WTC11 (cell line): ENCODE results near the gene ZNF607. TPM values are rescaled to one million over a fixed set of nuclear protein-coding genes. Genes with fewer than 3 reads are reported as not detected.

Experiments
- ATAC-seq: fragments of 200-7000 bp; cut with Tn5 transposase; 2 replicates; pipeline ENCODE4 v1.10.0; 2021; ENCODE audit warnings: mild to moderate bottlenecking, moderate library complexity
- CTCF ChIA-PET: fragments of 300-600 bp; sonication (Branson Sonifier 250); formaldehyde crosslinking; loops from one replicate; lab custom pipeline; 2021; ENCODE audit warnings: antibody characterized with exemption; lab: Charles Lee
- POLR2A ChIA-PET: fragments of 350-600 bp; sonication (Branson Sonifier 250); formaldehyde crosslinking; loops from one replicate; lab custom pipeline; 2021; ENCODE audit warnings: antibody characterized with exemption; lab: Charles Lee
- DNase-seq: peaks from one replicate; pipeline ENCODE4 v3.0.0; 2021; ENCODE audit warnings: low spot score
- H3K27ac Mint-ChIP-seq: 2 replicates; pipeline ENCODE4 v1.8.0; 2021; ENCODE audit warnings: mixed read lengths
- H3K27me3 Mint-ChIP-seq: 2 replicates; pipeline ENCODE4 v1.8.0; 2021; ENCODE audit warnings: low read depth, mild to moderate bottlenecking, moderate library complexity, mixed read lengths
- H3K36me3 Mint-ChIP-seq: 2 replicates; pipeline ENCODE4 v1.8.0; 2021; ENCODE audit warnings: mixed read lengths
- H3K4me1 Mint-ChIP-seq: 2 replicates; pipeline ENCODE4 v1.8.0; 2022; ENCODE audit warnings: mixed read lengths
- H3K4me3 Mint-ChIP-seq: 2 replicates; pipeline ENCODE4 v1.8.0; 2021; ENCODE audit warnings: mild to moderate bottlenecking, moderate library complexity, mixed read lengths
- H3K9me3 Mint-ChIP-seq: 2 replicates; pipeline ENCODE4 v1.8.0; 2021; ENCODE audit warnings: mixed read lengths
- CBFB ChIP-seq: sonication (generic); formaldehyde crosslinking; IDR thresholded peaks from 2 replicates; pipeline ENCODE4 v1.8.1; 2022; ENCODE audit warnings: mild to moderate bottlenecking, low read depth, missing genetic modification reagents
- EMX1 ChIP-seq: fragments of 250-450 bp; sonication (Bioruptor Pico); IDR thresholded peaks from 2 replicates; pipeline ENCODE4 v1.8.0; 2021; ENCODE audit warnings: mild to moderate bottlenecking
- FOXP1 ChIP-seq: sonication (generic); formaldehyde crosslinking; IDR thresholded peaks from 2 replicates; pipeline ENCODE4 v1.8.0; 2022; ENCODE audit warnings: missing genetic modification reagents, mild to moderate bottlenecking, moderate library complexity, borderline replicate concordance
- GABPB1 ChIP-seq: sonication (generic); formaldehyde crosslinking; IDR thresholded peaks from 2 replicates; pipeline ENCODE4 v1.8.1; 2023; ENCODE audit warnings: mild to moderate bottlenecking, missing genetic modification reagents
- HMGXB4 ChIP-seq: sonication (generic); formaldehyde crosslinking; IDR thresholded peaks from 2 replicates; pipeline ENCODE4 v1.8.1; 2023; ENCODE audit warnings: mild to moderate bottlenecking, moderate library complexity, missing genetic modification reagents
- MAX ChIP-seq: sonication (generic); formaldehyde crosslinking; IDR thresholded peaks from 2 replicates; pipeline ENCODE4 v1.8.0; 2022; ENCODE audit warnings: mild to moderate bottlenecking, missing genetic modification reagents
- PRRX2 ChIP-seq: fragments of 250-450 bp; sonication (Bioruptor Pico); IDR thresholded peaks from 2 replicates; pipeline ENCODE4 v1.8.0; 2021; ENCODE audit warnings: mild to moderate bottlenecking
- SP1 ChIP-seq: sonication (generic); formaldehyde crosslinking; conservative IDR thresholded peaks from 2 replicates; pipeline ENCODE4 v1.8.1; 2022; ENCODE audit warnings: missing genetic modification reagents
- STAT6 ChIP-seq: sonication (generic); formaldehyde crosslinking; conservative IDR thresholded peaks from 2 replicates; pipeline ENCODE4 v1.8.1; 2023; ENCODE audit warnings: mild to moderate bottlenecking, low read depth, missing genetic modification reagents, moderate library complexity
- TEAD1 ChIP-seq: sonication (generic); formaldehyde crosslinking; IDR thresholded peaks from 2 replicates; pipeline ENCODE4 v1.8.0; 2022; ENCODE audit warnings: mild to moderate bottlenecking, missing genetic modification reagents
- USF1 ChIP-seq: sonication (generic); formaldehyde crosslinking; IDR thresholded peaks from 2 replicates; pipeline ENCODE4 v1.8.0; 2022; ENCODE audit warnings: mild to moderate bottlenecking, missing genetic modification reagents
- USF2 ChIP-seq: sonication (generic); formaldehyde crosslinking; IDR thresholded peaks from 2 replicates; pipeline ENCODE4 v1.8.1; 2023; ENCODE audit warnings: mild to moderate bottlenecking, missing genetic modification reagents, moderate library complexity
- ZBTB21 ChIP-seq: sonication (generic); formaldehyde crosslinking; IDR thresholded peaks from 2 replicates; pipeline ENCODE4 v1.8.1; 2023; ENCODE audit warnings: mild to moderate bottlenecking, missing genetic modification reagents, borderline replicate concordance
- ZNF281 ChIP-seq: sonication (generic); formaldehyde crosslinking; IDR thresholded peaks from 2 replicates; pipeline ENCODE4 v1.8.0; 2023; ENCODE audit warnings: mild to moderate bottlenecking, missing genetic modification reagents
- ZNF512 ChIP-seq: sonication (generic); formaldehyde crosslinking; IDR thresholded peaks from 2 replicates; pipeline ENCODE4 v1.8.1; 2022; ENCODE audit warnings: missing genetic modification reagents, borderline replicate concordance
- total RNA-seq: library from RNA; stranded (reverse); gene quantifications from 3 replicates; pipeline ENCODE4 v1.2.3, GENCODE V29; 2021

The ZNF607 gene
- total RNA-seq, 1 experiment from 2014 or later: 17.5 TPM

GRCh38 chr19:37692956-37693620 lies 26.5 kb downstream of the ZNF607 start:
- TF ChIP-seq CBFB (CRISPR knock-in tag): no peak
- no peak for TF ChIP-seq EMX1
- TF ChIP-seq ZNF512: no peak
- no peak for TF ChIP-seq PRRX2
- TF ChIP-seq ZNF281: no peak
- no peak for TF ChIP-seq USF2 (CRISPR knock-in tag)
- TF ChIP-seq MAX: no peak
- TF ChIP-seq, all 79 proteins: peak for 0
- no peaks in the 10 kb centered on the region for H3K9me3 Mint-ChIP-seq
- DNase-seq: no peak

GRCh38 chr19:37691881-37692504 lies 27.6 kb downstream of the ZNF607 start:
- Mint-ChIP-seq H3K9me3 (no peaks in the 10 kb centered on the region), H3K4me3 (peak overlapping the region; percentile 91), H3K4me1 (peaks cover 15% of the 10 kb centered on the region), H3K27me3 (peaks cover 70% of the 10 kb centered on the region)
- peak; percentile 72 for DNase-seq
- POLR2A ChIA-PET: interaction anchor here (1.0 kb wide), 2 partner anchors 28 to 210 kb away, joined by 3 read pairs; no protein-coding TSS in a partner anchor
- peak; percentile 90 for ATAC-seq
- TF ChIP-seq ZBTB21 (CRISPR knock-in tag): peak; percentile 34; the same call in 1 of the 2 replicates
- peak; percentile 47; the same call in 1 of the 2 replicates for TF ChIP-seq GABPB1
- TF ChIP-seq TEAD1 (CRISPR knock-in tag): peak; percentile 79; the same call in 1 of the 2 replicates
- TF ChIP-seq HMGXB4 (CRISPR knock-in tag): 0 out of 2 replicates have a peak, but pooled peaks have one; percentile 31
- peak; percentile 59; the same call in 1 of the 2 replicates for TF ChIP-seq FOXP1
- TF ChIP-seq STAT6 (CRISPR knock-in tag): no peak
- TF ChIP-seq MAX: peak; percentile 44; the same call in 1 of the 2 replicates
- TF ChIP-seq USF1 (CRISPR knock-in tag): no peak
- peak; percentile 27; the same call in 1 of the 2 replicates for TF ChIP-seq SP1 (CRISPR knock-in tag)
- TF ChIP-seq, all 79 proteins: peak for 7
- Mint-ChIP-seq H3K36me3 (peaks cover 7% of the 10 kb centered on the region), H3K27ac (no peak overlapping the region)
- CTCF ChIA-PET: interaction anchor here (0.6 to 1.0 kb wide), 3 partner anchors 28 to 379 kb away, joined by 3 to 5 read pairs (median 4); partner anchors contain the start of gene ZNF607

More at GRCh38 chr19:37692956-37693620, 26.5 kb downstream of the ZNF607 start:
- peaks cover 15% of the 10 kb centered on the region for H3K36me3 Mint-ChIP-seq
- peaks cover 15% of the 10 kb centered on the region for H3K4me1 Mint-ChIP-seq
- H3K4me3 Mint-ChIP-seq: peak overlapping the region; percentile 91
- ChIA-PET POLR2A (interaction anchor here (1.0 kb wide), 1 partner anchor 209 kb away, joined by 3 read pairs; no protein-coding TSS in a partner anchor), CTCF (interaction anchor here (0.9 to 1.6 kb wide), 2 partner anchors 27 to 33 kb away, joined by 3 to 7 read pairs; partner anchors contain the start of gene ZNF607)
- no peak for ATAC-seq
- no peak overlapping the region for H3K27ac Mint-ChIP-seq
- peaks cover 79% of the 10 kb centered on the region for H3K27me3 Mint-ChIP-seq
